ENCODE measurements around the gene SPATA31E1.
"Not testable (repeated sequence)": the region's sequence is repeated elsewhere in the genome, so short reads cannot be mapped to it uniquely, and the experiment has no call there.

GRCh38 chr9:87924851-87925250 is 42.2 kb downstream of the SPATA31E1 start:
- TF ChIP-seq CTCF (IDR thresholded peaks at IDR 0.05); EP300 (IDR thresholded peaks at IDR 0.05); POLR2A (IDR thresholded peaks at IDR 0.05; ENCODE audit: low read depth); POLR2AphosphoS5 (IDR thresholded peaks at IDR 0.05): not testable (repeated sequence)

Measured in esophagus muscularis mucosa (tissue), 4 donors.